COLO668 (cell line): ENCODE measurements around the gene MIEF1.

Source experiments
- DNase-seq: peaks from one replicate; lab custom pipeline; 2025; ENCODE audit not compliant: unreplicated experiment; lab: John Stamatoyannopoulos, UW

Gene MIEF1

DNA sequence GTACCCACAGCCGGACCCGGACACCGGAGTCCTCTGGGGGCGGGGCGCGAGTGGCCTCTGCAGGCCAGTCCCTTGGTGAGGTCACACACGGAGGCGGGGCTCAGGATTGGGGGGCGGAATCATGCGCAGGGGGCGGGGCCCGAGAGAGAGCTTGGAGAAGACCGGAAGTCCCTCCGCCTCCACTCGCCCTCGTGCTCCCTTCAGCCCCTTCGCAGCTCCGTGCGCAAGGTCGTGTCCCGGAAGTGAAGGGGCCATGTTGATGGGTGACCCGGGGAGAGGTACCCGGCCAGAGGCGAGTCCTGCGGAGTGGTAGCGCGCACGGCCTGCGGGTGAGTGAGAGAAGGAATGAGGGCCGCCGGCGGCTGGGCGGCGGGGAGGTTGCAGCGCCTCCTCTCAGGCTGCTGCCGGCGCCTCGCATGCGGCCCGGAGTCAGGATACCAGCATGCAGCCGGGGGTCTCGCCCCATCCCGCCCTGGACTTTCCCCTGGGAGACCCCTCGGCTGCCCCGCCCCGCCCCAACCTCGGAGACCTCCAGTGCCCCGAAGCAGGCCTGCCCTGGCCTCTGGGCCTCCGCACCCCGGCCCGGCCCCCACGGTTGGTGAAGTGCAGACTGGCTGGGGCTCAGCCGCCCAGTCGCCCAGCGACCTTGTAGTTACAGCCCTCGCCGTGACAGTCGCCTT, at the start of gene MIEF1:
MIEF1 (plus strand) TSS at position 182 of the 680 bp plus-strand sequence. CDS start 9,005 bp downstream, outside the sequence.
- peak; percentile 98 for DNase-seq

DNA sequence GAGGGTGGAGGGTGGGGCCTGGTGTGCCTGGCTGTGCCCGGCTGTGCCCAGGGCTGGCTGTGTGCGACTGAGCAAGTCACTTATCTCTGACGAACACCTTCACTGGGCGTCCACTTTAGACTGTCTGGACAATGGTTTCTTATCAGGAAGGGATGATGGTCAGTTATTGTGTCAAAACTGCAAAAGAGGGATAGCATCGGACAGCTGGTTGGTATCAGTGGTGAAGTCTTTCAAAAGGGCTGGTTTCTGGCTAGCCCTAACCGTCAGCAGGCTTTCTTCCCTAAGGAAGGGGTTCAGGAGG, 49.4 kb upstream of the MIEF1 start:
- DNase-seq = no peak

DNA sequence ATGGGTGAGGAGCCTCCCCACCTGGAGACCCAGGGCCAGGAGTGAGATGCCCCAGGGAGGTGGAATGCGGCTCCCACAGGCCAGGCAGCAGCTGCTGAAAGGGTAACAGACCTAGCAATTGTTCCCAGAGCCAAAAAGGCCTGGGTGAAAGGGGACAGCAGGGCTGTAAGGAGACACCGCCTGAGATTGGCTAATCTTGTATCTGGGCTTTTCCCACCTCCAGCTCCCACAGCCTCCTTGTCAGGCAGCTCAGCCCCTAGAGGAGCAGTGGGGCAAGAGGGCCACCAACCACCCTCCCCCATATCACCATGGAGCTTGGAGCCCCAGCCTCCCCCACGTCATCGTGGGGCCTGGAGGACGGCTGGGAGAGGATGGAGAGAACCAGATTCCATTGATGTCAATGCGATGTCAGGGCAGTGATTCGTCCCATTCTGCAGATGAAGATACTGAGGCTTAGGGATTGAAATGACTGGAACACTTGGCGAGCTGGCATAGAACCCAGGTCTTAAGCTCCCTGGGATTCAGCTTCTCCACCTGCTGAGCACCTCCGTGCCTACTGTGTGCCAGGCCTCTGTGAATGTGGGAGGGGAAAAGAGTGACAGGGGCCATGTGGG, 48.2 kb upstream of the MIEF1 start:
- DNase-seq = no peak

DNA sequence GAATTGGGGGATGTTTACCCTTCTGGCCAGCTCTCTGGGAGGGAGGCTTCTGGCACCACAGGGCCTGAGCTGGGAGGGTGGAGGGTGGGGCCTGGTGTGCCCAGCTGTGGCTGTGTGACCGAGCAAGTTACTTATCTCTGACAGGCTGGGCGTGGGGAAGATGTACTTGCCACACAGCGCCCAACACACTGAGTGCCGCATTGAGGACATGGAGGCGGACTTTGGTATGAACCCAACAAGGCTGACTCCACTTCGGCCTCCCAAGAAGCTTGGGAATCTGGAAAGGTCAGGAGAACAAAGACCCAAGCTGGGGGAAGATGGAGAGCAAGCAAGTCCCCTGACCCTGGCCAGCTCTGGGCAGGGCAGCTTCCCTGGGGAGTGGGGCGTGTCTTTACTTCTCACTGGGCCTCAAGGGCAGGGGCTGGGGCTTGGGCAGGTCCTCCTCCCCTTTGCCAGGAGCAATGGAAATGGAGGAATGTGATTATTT, 47.7 kb upstream of the MIEF1 start:
- no peak for DNase-seq

DNA sequence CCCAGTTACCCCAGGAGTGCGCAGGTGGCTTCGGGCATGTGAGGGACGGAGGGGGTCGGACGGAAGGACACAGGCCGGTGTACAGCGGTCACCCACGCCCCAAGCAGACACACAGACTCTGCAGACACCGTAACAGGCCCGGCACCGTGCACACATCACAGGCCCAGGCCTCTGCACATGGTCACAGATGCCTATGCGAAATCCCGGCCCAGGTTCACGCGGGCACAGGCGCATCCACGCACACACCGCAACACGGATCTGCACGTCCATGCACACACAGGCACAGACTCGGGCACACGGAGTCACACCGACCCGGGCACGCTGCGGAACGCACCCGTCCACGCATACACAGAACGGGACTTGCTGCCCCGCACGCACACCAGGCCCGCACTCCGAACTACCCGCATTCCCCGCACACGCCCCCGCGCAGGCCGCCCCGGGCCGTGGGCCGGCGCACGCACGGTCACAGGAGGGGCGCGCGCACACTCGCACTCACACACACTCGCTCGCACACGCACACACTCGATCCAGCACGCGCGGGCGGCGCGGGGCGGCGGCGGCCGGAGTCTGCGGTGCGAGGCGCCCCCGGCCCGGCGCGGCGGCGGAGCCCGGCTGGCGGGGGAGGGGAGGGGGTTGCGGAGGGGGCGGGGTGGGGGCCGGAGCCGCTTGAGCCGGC, 45.4 kb upstream of the MIEF1 start, which contains the start of gene MGAT3:
MGAT3 (plus strand) TSS at position 491 of the 676 bp plus-strand sequence. CDS start 30,336 bp downstream, outside the sequence.
- DNase-seq = no peak

DNA sequence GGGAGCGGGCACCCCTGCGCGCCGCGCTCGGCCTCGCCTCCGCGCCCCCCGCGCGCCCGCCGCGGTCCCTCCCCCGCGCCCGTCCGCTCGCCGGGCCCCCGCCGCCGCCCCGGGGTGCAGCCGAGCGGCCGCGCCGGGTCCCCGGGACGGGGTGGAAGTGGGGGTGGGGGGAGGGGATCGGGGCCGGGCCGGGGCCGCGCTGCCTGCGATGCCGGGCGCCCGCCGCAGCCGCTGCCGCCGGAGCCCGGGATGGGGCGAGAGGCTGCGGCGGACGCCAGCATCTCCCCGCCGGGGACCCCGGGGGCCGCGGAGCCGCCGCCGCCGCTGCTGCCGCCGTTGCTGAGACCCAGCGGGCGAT, 44.9 kb upstream of the MIEF1 start:
- peak; percentile 13 for DNase-seq

DNA sequence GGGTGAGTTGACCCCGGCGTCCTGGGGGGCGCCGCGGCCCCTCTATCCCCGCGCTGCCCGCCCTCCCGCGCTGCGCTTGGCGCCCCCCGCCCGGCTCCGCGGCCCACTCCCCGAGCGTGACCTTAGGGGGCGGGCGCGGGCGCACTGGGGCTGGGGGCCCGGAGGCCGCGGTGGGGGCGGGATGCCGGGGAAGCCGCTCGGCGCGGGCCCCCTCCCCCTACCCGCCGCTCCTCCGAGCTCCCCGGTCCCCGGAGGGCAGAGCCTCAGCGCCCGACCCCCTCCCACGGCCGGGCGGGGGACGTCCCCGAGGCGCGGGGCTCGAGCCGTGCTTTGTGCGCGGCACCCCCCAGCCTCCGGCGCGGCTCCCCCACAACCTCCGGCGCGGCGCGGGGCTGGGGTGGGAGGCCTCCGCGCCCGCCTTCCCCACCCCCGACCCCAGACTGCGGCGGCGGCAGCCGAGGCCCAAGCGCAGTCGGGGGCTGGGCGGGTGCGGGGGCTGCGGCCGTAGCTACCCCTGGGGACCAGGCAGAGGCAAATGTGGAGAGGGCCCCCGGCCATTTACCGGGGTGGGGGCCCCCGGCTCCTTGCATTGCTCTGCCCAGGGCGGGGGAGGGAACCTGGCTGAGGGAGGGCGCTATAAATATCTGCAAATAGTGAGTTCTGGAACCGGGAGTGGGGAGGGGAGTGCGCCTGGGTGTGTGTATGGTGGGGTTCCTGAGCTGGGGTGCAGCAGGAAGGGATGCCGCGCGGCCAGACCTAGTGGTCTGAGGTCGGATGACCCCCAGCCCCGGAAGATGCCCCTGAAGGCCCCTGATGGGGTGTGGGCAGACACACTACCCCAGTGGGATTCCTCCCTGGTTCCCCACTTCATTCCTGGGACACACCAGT, 44.3 kb upstream of the MIEF1 start:
- DNase-seq = no peak

DNA sequence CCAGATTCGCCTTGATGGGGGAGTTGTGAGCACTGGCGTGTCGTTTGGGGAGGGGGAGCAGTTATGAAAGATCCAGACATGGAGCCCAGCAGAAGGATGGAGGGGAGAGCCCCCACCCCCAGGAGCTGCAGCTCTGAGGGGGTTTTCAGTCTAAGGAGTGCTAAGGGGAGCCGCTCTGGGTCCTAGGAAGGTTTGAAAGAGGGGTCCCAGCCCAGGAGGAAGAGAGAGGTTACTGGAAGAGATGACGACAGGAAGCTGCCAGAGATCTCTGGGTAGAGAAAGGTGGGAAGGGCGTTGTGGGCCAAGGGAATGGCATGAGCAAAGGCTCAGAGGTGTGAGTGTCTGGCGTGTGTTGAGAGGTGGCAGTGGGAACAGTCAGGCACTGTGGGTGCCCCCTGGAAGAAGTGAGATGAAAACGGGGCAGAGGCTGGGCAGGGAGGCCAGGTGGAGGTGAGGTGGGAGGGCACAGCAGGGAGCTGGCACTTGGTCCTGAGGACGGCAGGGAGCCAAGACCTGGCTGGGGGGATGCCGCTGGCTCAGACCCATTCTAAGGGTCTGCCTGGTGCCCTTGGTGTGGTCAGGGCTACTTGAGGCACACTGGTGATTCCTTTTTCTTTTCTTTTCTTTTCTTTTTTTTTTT, 43.5 kb upstream of the MIEF1 start:
- no peak for DNase-seq

DNA sequence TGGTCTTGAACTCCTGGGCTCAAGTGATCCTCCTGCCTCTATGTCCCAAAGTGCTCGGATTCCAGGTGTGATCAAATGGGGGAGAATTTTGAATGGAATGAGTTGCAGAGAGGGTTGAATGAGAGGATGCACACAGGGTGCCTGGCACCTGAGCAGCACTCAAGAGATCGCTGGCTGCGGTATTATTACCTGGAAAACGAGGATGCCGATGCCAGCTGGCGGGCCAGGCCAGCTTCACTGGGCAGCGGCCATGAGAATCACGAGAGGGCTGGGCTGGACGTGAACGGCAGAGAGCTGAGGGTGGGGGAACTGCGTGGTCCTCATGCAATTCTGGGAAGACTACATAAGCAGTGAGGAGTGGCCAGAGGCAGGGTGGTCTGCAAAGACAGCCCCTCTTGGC, 42.4 kb upstream of the MIEF1 start:
- no peak for DNase-seq

DNA sequence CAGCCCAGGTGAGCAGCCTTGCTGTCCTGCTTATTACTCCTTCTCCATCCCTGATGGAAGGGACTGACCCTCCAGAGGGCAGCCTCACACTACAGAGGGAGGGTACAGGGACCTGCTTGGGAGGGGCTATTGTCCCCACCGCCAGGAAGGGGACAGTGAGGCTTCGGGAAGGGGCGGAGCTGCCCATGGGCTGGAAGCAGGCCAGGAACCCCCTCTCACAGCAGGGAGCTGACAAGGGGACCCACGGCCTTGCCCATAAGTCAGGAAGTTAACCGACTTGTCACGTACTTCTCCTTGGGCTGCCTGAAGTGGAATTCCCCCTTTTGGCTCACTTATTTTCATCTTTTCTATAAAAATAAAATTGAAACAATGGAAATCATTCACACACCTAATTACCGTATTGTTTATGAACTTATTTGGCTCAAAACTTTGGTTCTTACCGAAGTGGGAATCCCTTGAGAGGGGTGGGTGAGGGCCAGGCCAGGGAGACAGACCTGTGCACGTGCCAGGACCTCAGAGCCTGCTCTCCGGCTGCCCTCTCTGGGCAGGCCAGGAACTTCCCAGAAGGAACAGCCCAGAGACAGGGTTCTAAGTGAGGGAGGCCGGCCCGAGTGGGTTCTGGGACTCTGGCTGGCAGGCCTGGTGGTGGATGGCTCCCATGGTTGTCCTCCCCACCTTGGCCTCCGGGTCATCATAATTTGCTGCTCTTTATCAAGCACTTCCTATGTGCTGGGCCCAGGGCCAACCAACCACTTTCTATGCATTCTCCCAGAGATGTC, 39.5 kb upstream of the MIEF1 start:
- DNase-seq = no peak

DNA sequence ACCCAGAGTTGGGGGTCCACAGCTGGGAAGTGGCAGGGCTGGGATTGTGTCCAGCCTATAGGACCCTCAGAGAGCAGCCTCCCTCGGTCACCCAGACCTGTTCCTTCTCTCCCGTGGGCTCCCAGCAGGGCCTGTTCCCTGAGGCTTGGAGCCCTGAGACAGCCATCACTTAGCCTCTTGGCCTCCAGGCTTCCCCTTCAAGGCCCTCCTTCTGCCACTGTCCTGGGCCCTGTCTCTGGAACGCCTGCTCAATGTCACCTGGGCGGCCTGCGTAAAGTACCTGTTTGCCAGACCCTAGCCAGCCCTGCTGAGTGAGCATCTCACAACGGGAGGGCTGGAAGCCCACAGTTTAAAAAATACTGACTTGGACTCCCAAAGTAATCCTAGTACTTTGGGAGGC, 38.8 kb upstream of the MIEF1 start:
- no peak for DNase-seq

DNA sequence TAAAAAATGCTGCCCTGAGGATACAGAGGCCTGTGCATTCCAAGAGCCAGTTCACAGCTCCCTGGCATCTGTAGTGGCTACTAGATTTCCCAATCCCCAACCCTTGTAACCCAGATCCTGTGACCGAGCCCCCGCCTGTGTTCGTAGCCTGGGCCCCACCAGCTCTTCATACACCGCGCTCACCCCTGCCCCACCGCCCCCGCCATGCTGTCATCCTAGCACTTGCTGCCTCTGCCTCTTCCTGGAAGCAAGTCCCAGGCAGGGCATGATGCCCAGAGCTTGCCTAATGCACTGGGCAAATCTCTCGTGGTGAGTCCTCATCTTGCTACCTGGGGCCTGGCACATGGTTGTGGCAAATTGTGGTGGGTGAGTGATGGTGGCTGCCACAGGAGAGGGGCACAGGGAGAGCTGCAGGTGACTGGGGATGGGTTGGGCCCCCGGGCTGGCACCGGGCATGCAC, 38.1 kb upstream of the MIEF1 start:
- DNase-seq = no peak

DNA sequence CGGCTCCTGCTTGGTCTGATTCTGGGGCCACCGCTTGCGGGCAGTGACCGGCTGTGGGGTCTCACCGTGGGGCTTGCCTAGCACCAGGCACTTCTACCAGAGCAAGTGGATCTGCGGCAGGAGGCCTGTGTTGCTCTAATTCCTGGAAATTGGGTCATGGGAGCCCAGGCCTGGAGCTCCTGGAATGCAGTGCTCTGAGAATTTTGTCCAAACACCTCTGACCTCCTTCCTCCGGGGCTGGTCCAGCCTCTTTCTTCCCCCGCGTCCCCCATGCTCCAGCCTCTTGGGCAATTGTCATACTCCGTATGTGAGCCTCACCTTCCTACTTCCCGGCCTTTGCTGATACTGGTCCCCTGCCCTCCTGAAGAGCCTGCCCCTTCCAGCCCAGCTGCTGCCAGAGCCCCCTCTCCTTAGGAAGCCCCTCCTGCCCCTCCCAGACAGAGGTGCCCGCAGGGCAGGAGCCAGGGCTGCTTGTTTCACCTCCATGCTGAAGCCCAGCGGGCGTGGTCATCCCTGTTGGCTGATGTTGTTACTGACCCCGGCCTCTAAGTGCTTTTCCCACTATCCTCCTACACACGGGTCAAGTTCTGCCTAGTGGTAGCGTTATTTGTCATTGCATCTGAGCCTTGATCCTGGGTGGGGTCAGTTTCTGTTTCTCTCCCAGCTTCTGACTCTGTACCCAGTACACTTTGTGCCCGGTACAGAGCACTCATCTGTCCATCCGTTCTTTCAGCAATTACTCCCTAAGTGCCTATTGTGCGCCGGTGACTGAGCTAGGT, 35.7 kb upstream of the MIEF1 start:
- DNase-seq = no peak

DNA sequence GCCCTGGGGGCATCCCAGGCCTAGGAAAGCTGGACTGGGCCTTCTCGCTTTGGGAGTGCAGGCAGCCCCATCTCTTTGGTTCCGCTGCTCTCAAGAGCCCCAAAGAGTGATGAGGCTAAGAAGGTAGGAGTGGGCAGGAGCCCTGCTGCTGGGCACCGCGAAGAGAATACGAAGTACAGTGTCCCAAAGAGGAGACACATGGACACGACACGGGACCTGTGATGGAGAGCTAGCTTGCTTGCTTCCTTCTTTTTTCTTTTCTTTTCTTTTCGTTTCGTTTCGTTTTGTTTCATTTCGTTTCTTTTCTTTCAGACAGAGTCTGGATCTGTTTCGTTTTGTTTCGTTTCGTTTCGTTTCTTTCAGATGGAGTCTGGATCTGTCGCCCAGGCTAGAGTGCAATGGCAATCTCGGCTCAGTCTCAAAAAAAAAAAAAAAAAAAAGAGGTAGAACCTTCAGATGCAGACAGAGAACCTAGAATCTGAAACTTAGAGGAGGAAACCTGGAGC, 34.6 kb upstream of the MIEF1 start:
- DNase-seq = no peak

DNA sequence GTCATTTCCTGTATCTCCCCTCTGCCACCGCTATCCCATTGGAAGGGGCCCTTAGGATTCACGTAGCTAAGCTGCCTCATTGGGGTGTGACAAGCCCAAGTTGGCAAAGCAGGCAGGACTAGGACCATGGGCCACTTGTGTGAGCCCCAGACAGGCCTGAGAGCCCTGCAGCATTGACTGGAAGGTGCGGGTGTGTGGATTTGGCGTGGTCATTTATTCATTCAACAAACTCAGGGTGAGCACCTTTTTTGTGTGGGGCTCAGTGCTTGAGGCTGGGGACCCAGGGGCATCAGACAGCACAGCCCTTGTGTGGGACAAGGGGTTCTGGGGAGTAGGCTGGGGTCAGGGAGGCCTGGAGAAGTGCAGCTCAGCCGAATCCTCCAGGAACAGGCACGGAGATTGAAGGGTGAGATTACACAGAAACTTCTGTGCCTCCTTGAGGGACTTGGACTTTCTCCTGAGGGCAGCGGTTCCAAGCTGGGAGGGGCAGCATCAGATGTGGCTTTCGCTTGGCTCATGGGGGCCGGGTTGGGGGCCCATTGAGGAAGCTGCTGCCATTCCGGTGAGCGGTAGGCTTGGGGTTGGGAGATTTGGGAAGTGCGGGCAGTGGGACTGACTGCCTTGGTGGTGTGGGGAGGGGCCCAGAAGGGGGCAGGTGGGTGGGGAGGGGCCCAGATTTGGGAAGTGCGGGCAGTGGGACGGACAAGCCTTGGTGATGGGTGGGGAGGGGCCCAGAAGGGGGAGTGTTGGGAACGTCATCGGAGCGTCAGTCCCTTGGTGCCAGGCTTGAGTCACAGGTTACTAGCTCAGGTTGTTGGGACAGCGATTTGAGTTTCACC, 33.4 kb upstream of the MIEF1 start:
- no peak for DNase-seq

DNA sequence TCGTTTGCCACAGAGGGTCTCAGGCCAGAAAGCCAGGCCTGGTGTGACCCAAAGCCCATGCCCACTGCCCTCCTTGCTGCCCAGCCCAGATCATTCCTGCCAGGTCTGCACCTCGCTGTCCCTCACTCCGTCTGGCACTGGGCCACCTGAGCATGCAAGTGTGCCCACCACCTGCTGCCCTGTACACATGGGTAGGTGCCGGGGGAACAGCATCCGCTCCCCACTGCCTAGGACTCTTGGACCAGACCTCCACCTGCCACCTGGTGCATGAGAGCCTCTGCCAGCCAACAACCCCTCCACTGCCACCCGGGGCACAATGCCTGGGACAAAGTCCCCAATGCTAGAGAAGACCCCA, 32.8 kb upstream of the MIEF1 start:
- peak; percentile 71 for DNase-seq

DNA sequence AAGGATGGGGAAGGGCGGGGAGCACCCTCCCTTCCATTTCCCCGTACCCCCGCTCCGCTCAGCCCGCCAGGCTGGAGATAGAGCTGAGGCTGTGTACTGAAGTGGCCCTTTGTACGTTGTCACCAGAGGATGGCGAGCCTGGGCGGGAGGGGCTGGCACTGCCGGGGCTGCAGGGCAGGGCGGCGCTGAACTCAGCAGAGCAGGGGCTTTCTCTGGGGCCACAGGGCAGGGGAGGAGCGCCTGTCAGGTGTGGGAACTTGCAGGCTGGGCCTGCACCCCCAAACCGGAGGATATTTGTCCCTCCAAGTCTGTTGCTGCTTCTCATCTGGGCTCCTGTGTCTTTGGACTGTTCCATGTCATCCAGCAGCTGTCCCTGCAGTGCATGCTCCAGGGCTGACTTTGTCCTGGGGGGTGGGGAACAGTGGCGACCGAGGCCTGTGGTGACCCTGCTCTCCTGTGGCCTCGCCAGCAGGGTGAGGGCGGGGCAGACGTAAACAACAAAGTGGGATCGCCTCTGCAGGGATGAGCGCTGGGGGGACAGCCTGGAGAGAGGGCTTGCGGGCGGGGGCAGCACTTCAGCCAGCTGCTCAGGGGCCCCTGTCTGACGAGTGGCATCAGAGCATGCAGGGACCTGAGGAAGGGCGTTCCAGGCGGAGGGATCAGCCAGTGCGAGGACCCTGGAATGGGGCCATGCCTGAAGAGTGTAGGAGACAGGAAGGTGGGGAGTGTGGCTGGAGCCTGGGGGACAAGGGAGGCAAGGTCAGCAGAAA, 32.2 kb upstream of the MIEF1 start:
- DNase-seq = peak; percentile 67
